ENCODE measurements around the gene CALCOCO2.

GRCh38 chr17:48818361-48818841 lies 12.4 kb upstream of the CALCOCO2 start:
- TF ChIP-seq PHB2 (IDR thresholded peaks at IDR 0.05; ENCODE audit: partially characterized antibody) (no peak), CTCF (CRISPR knock-in tag; IDR thresholded peaks at IDR 0.05) (no peak), KDM1A (CRISPR knock-in tag; IDR thresholded peaks at IDR 0.05) (no peak), ZNF350 (CRISPR knock-in tag; IDR thresholded peaks at IDR 0.05; ENCODE audit: borderline replicate concordance, low read depth) (no peak), ZNF687 (CRISPR knock-in tag; IDR thresholded peaks at IDR 0.05) (no peak), THAP11 (CRISPR knock-in tag; IDR thresholded peaks at IDR 0.05) (no peak), TFE3 (CRISPR knock-in tag; IDR thresholded peaks at IDR 0.05) (no peak), CBX2 (IDR thresholded peaks at IDR 0.05; ENCODE audit: low read depth, low read length) (no peak), CBX2 (CRISPR knock-in tag; IDR thresholded peaks at IDR 0.05; ENCODE audit: low read depth) (no peak), ATF2 (CRISPR knock-in tag; IDR thresholded peaks at IDR 0.05) (no peak), MAX (IDR thresholded peaks at IDR 0.05) (no peak)
